Measurements from ENCODE around the gene YJEFN3.

The YJEFN3 gene

GRCh38 chr19:19493841-19494546 lies 34.7 kb upstream of the YJEFN3 start:
- Histone ChIP-seq H3K9ac (ENCODE audit: insufficient read length) (no peak overlapping the region), H3K9me3 (ENCODE audit: low read depth, low read length) (no peaks in the 10 kb centered on the region), H3K4me3 (no peak overlapping the region), H3K27ac (no peak overlapping the region), H3K36me3 (ENCODE audit: insufficient read depth, low read length) (peaks cover 64% of the 10 kb centered on the region)
- no peak for TF ChIP-seq EZH2 (IDR thresholded peaks at IDR 0.05)
- no peak for TF ChIP-seq FOXP2 (optimal IDR thresholded peaks at IDR 0.05; ENCODE audit: control extremely low read depth, extremely low read length, insufficient read depth)
- TF ChIP-seq POLR2AphosphoS5 (IDR thresholded peaks at IDR 0.05; ENCODE audit: borderline replicate concordance, low read depth, low read length), result no peak
- no peak for DNase-seq (ENCODE audit: low read depth, low spot score)

- Histone ChIP-seq H3K4me3 (no peak overlapping the region), H3K27ac (no peak overlapping the region), H3K36me3 (ENCODE audit: insufficient read depth, low read length) (peaks cover 81% of the 10 kb centered on the region), H3K9ac (ENCODE audit: insufficient read length) (no peak overlapping the region), H3K9me3 (ENCODE audit: low read depth, low read length) (no peaks in the 10 kb centered on the region)
- no peak for TF ChIP-seq FOXP2 (optimal IDR thresholded peaks at IDR 0.05; ENCODE audit: control extremely low read depth, extremely low read length, insufficient read depth)
- TF ChIP-seq POLR2AphosphoS5 (IDR thresholded peaks at IDR 0.05; ENCODE audit: borderline replicate concordance, low read depth, low read length), result no peak
- TF ChIP-seq EZH2 (IDR thresholded peaks at IDR 0.05), result no peak
- DNase-seq (ENCODE audit: low read depth, low spot score), result no peak
Measured at GRCh38 chr19:19495614-19496603, 32.8 kb upstream of the YJEFN3 start.

- no peaks in the 10 kb centered on the region for H3K9me3 ChIP-seq (ENCODE audit: low read depth, low read length)
- no peak overlapping the region for H3K9ac ChIP-seq (ENCODE audit: insufficient read length)
- H3K4me3 ChIP-seq, result no peak overlapping the region
- H3K27ac ChIP-seq, result no peak overlapping the region
- TF ChIP-seq POLR2AphosphoS5 (IDR thresholded peaks at IDR 0.05; ENCODE audit: borderline replicate concordance, low read depth, low read length) (no peak), FOXP2 (optimal IDR thresholded peaks at IDR 0.05; ENCODE audit: control extremely low read depth, extremely low read length, insufficient read depth) (no peak), EZH2 (IDR thresholded peaks at IDR 0.05) (no peak)
- DNase-seq (ENCODE audit: low read depth, low spot score), result no peak
- H3K36me3 ChIP-seq (ENCODE audit: insufficient read depth, low read length), result peaks cover 86% of the 10 kb centered on the region
Measured at GRCh38 chr19:19498255-19498991, 30.3 kb upstream of the YJEFN3 start.

- H3K9me3 ChIP-seq (ENCODE audit: low read depth, low read length), result no peaks in the 10 kb centered on the region
- no peak overlapping the region for H3K4me3 ChIP-seq
- H3K36me3 ChIP-seq (ENCODE audit: insufficient read depth, low read length), result peaks cover 86% of the 10 kb centered on the region
- no peak overlapping the region for H3K9ac ChIP-seq (ENCODE audit: insufficient read length)
- TF ChIP-seq EZH2 (IDR thresholded peaks at IDR 0.05) (no peak), POLR2AphosphoS5 (IDR thresholded peaks at IDR 0.05; ENCODE audit: borderline replicate concordance, low read depth, low read length) (no peak), FOXP2 (optimal IDR thresholded peaks at IDR 0.05; ENCODE audit: control extremely low read depth, extremely low read length, insufficient read depth) (no peak)
- no peak for DNase-seq (ENCODE audit: low read depth, low spot score)
- H3K27ac ChIP-seq, result no peak overlapping the region
Measured at GRCh38 chr19:19499272-19499995, 29.3 kb upstream of the YJEFN3 start.

- no peak overlapping the region for H3K27ac ChIP-seq
- H3K36me3 ChIP-seq (ENCODE audit: insufficient read depth, low read length), result peaks cover 89% of the 10 kb centered on the region
- no peaks in the 10 kb centered on the region for H3K9me3 ChIP-seq (ENCODE audit: low read depth, low read length)
- H3K9ac ChIP-seq (ENCODE audit: insufficient read length), result no peak overlapping the region
- H3K4me3 ChIP-seq, result no peak overlapping the region
- TF ChIP-seq POLR2AphosphoS5 (IDR thresholded peaks at IDR 0.05; ENCODE audit: borderline replicate concordance, low read depth, low read length) (no peak), EZH2 (IDR thresholded peaks at IDR 0.05) (no peak), FOXP2 (optimal IDR thresholded peaks at IDR 0.05; ENCODE audit: control extremely low read depth, extremely low read length, insufficient read depth) (no peak)
- no peak for DNase-seq (ENCODE audit: low read depth, low spot score)
Measured at GRCh38 chr19:19500975-19501644, 27.6 kb upstream of the YJEFN3 start.

GRCh38 chr19:19501798-19502197 lies 26.9 kb upstream of the YJEFN3 start:
- no peak for DNase-seq (ENCODE audit: low read depth, low spot score)
- Histone ChIP-seq H3K9me3 (ENCODE audit: low read depth, low read length) (no peaks in the 10 kb centered on the region), H3K4me3 (no peak overlapping the region), H3K36me3 (ENCODE audit: insufficient read depth, low read length) (peaks cover 91% of the 10 kb centered on the region), H3K9ac (ENCODE audit: insufficient read length) (no peak overlapping the region), H3K27ac (no peak overlapping the region)
- TF ChIP-seq FOXP2 (optimal IDR thresholded peaks at IDR 0.05; ENCODE audit: control extremely low read depth, extremely low read length, insufficient read depth), result no peak
- TF ChIP-seq EZH2 (IDR thresholded peaks at IDR 0.05), result no peak
- no peak for TF ChIP-seq POLR2AphosphoS5 (IDR thresholded peaks at IDR 0.05; ENCODE audit: borderline replicate concordance, low read depth, low read length)

GRCh38 chr19:19502281-19502680 lies 26.4 kb upstream of the YJEFN3 start:
- Histone ChIP-seq H3K36me3 (ENCODE audit: insufficient read depth, low read length) (peaks cover 90% of the 10 kb centered on the region), H3K4me3 (no peak overlapping the region), H3K9ac (ENCODE audit: insufficient read length) (no peak overlapping the region), H3K27ac (no peak overlapping the region), H3K9me3 (ENCODE audit: low read depth, low read length) (no peaks in the 10 kb centered on the region)
- no peak for DNase-seq (ENCODE audit: low read depth, low spot score)
- no peak for TF ChIP-seq FOXP2 (optimal IDR thresholded peaks at IDR 0.05; ENCODE audit: control extremely low read depth, extremely low read length, insufficient read depth)
- TF ChIP-seq POLR2AphosphoS5 (IDR thresholded peaks at IDR 0.05; ENCODE audit: borderline replicate concordance, low read depth, low read length), result no peak
- TF ChIP-seq EZH2 (IDR thresholded peaks at IDR 0.05), result no peak
